ENCODE measurements around the gene RNPC3.

RNPC3 gene

GRCh38 chr1:103497404-103497803 is 28.1 kb upstream of the RNPC3 start:
- TF ChIP-seq SP1 (IDR thresholded peaks at IDR 0.05) (no peak), TARDBP (IDR thresholded peaks at IDR 0.05) (no peak), FOXK2 (IDR thresholded peaks at IDR 0.05) (no peak), FOXA1 (IDR thresholded peaks at IDR 0.05) (no peak), NFRKB (IDR thresholded peaks at IDR 0.05) (no peak), LEF1 (IDR thresholded peaks at IDR 0.05; ENCODE audit: borderline replicate concordance) (no peak), FOXM1 (IDR thresholded peaks at IDR 0.05; ENCODE audit: borderline replicate concordance) (no peak), ELF4 (IDR thresholded peaks at IDR 0.05) (no peak), L3MBTL2 (conservative IDR thresholded peaks at IDR 0.05) (no peak), CTBP1 (IDR thresholded peaks at IDR 0.05; ENCODE audit: borderline replicate concordance) (no peak), ARNT (IDR thresholded peaks at IDR 0.05) (no peak), ZNF384 (IDR thresholded peaks at IDR 0.05) (no peak)
- DNase-seq (ENCODE audit: extremely low spot score): no peak
- POLR2A ChIA-PET: no interaction called here
- CTCF ChIA-PET: no interaction called here

- TF ChIP-seq TARDBP (IDR thresholded peaks at IDR 0.05): no peak
- TF ChIP-seq FOXM1 (IDR thresholded peaks at IDR 0.05; ENCODE audit: borderline replicate concordance): no peak
- no peak for TF ChIP-seq L3MBTL2 (conservative IDR thresholded peaks at IDR 0.05)
- TF ChIP-seq FOXK2 (IDR thresholded peaks at IDR 0.05): no peak
- TF ChIP-seq FOXA1 (IDR thresholded peaks at IDR 0.05): no peak
- TF ChIP-seq ARNT (IDR thresholded peaks at IDR 0.05): no peak
- TF ChIP-seq CTBP1 (IDR thresholded peaks at IDR 0.05; ENCODE audit: borderline replicate concordance): no peak
- TF ChIP-seq ELF4 (IDR thresholded peaks at IDR 0.05): no peak
- no peak for DNase-seq (ENCODE audit: extremely low spot score)
- ChIA-PET CTCF (no interaction called here), POLR2A (no interaction called here)
Observed at GRCh38 chr1:103509250-103509649, 16.2 kb upstream of the RNPC3 start.

GRCh38 chr1:103513711-103514110 is 11.8 kb upstream of the RNPC3 start:
- DNase-seq (ENCODE audit: extremely low spot score): no peak
- POLR2A ChIA-PET: no interaction called here
- CTCF ChIA-PET: interaction anchor here (1.7 kb wide), 1 partner anchor 12 kb away, joined by 4 read pairs; the partner anchor contains the start of gene RNPC3
- TF ChIP-seq ELF4 (IDR thresholded peaks at IDR 0.05): no peak
- no peak for TF ChIP-seq SP1 (IDR thresholded peaks at IDR 0.05)
- TF ChIP-seq L3MBTL2 (conservative IDR thresholded peaks at IDR 0.05): no peak
- no peak for TF ChIP-seq FOXM1 (IDR thresholded peaks at IDR 0.05; ENCODE audit: borderline replicate concordance)
- no peak for TF ChIP-seq TARDBP (IDR thresholded peaks at IDR 0.05)

DNA sequence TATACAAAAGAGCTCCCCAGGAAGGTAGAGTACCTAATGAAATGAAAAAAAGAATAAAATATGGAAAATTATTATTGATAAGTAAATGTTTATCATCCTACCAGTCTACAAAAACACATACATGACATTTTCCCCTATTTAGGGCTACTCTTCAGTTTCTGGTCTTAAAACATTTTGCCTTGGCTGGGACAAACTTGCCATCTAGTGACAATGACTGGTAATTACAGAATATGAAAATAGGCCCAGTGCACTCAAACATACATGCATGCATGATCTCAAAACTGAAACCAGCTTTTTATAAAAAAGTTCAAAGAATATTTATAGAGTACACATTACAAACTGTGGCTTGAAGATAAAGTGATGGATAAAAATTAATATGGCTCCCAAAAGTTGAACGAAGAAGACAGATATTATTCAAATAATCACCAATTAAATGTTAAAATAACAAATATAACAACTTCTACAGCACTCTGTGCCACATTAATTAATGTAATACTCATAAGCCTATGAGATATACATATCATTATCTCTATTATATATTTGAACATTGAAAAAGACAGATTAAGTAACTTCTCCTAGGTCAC is 10.5 kb upstream of the RNPC3 start:
- TF ChIP-seq HDGF (IDR thresholded peaks at IDR 0.05; ENCODE audit: borderline replicate concordance) (no peak), BHLHE40 (IDR thresholded peaks at IDR 0.05; ENCODE audit: borderline replicate concordance) (no peak), L3MBTL2 (conservative IDR thresholded peaks at IDR 0.05) (no peak), ARNT (IDR thresholded peaks at IDR 0.05) (no peak), ELF4 (IDR thresholded peaks at IDR 0.05) (no peak), FOXK2 (IDR thresholded peaks at IDR 0.05) (no peak), CTBP1 (IDR thresholded peaks at IDR 0.05; ENCODE audit: borderline replicate concordance) (no peak), FOXM1 (IDR thresholded peaks at IDR 0.05; ENCODE audit: borderline replicate concordance) (no peak), NFRKB (IDR thresholded peaks at IDR 0.05) (no peak)
- POLR2A ChIA-PET: interaction anchor here (1.5 kb wide), 1 partner anchor 10 kb away, joined by 4 read pairs; the partner anchor contains the start of gene RNPC3
- CTCF ChIA-PET: interaction anchor here (0.6 to 1.7 kb wide), 6 partner anchors 9 to 1995 kb away, joined by 3 to 5 read pairs (median 4); partner anchors contain the start of gene RNPC3
- DNase-seq (ENCODE audit: extremely low spot score): peak; percentile 35

- TF ChIP-seq ZNF384 (IDR thresholded peaks at IDR 0.05) (no peak), BHLHE40 (IDR thresholded peaks at IDR 0.05; ENCODE audit: borderline replicate concordance) (no peak), CTBP1 (IDR thresholded peaks at IDR 0.05; ENCODE audit: borderline replicate concordance) (no peak), NFRKB (IDR thresholded peaks at IDR 0.05) (no peak), L3MBTL2 (conservative IDR thresholded peaks at IDR 0.05) (no peak), FOXA1 (IDR thresholded peaks at IDR 0.05) (no peak), LEF1 (IDR thresholded peaks at IDR 0.05; ENCODE audit: borderline replicate concordance) (no peak), FOXK2 (IDR thresholded peaks at IDR 0.05) (no peak), FOXM1 (IDR thresholded peaks at IDR 0.05; ENCODE audit: borderline replicate concordance) (no peak), ELF4 (IDR thresholded peaks at IDR 0.05) (no peak), SP1 (IDR thresholded peaks at IDR 0.05) (no peak), SUZ12 (IDR thresholded peaks at IDR 0.05) (no peak), PKNOX1 (IDR thresholded peaks at IDR 0.05) (no peak)
- no peak for DNase-seq (ENCODE audit: extremely low spot score)
- CTCF ChIA-PET: no interaction called here
Observed at GRCh38 chr1:103516283-103516682, 9.2 kb upstream of the RNPC3 start.

DNA sequence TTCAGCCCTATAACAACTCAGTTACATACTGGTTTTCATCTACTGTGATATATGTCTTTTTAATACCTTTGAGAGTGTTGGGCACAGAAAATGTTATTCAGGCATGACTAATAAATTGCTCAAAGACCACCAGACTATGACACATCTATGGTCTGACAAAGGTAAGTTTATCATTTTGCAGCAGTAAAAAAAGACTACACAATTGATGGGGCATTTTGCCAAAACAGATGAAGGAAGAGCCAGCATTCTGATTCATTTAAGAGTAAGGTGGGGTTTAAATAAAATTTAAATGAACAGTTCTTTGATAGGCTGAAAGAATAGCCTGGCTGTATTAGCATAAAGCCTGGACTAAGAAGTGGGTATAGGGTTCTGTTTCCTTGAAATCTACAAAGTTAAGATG is 8.8 kb upstream of the RNPC3 start:
- no peak for DNase-seq (ENCODE audit: extremely low spot score)
- POLR2A ChIA-PET: interaction anchor here (1.0 kb wide), 1 partner anchor 9 kb away, joined by 3 read pairs; the partner anchor contains the start of gene RNPC3
- CTCF ChIA-PET: no interaction called here
- TF ChIP-seq ELF4 (IDR thresholded peaks at IDR 0.05): no peak
- no peak for TF ChIP-seq L3MBTL2 (conservative IDR thresholded peaks at IDR 0.05)
- no peak for TF ChIP-seq FOXA1 (IDR thresholded peaks at IDR 0.05)
- TF ChIP-seq ZNF384 (IDR thresholded peaks at IDR 0.05): no peak
- no peak for TF ChIP-seq PKNOX1 (IDR thresholded peaks at IDR 0.05)
- TF ChIP-seq SP1 (IDR thresholded peaks at IDR 0.05): no peak
- no peak for TF ChIP-seq TARDBP (IDR thresholded peaks at IDR 0.05)
- TF ChIP-seq FOXK2 (IDR thresholded peaks at IDR 0.05): no peak
- TF ChIP-seq HDGF (IDR thresholded peaks at IDR 0.05; ENCODE audit: borderline replicate concordance): no peak
- TF ChIP-seq LEF1 (IDR thresholded peaks at IDR 0.05; ENCODE audit: borderline replicate concordance): no peak
- TF ChIP-seq FOXM1 (IDR thresholded peaks at IDR 0.05; ENCODE audit: borderline replicate concordance): no peak
- no peak for TF ChIP-seq SUZ12 (IDR thresholded peaks at IDR 0.05)
- TF ChIP-seq NFRKB (IDR thresholded peaks at IDR 0.05): no peak

More at GRCh38 chr1:103516283-103516682, 9.2 kb upstream of the RNPC3 start:
- POLR2A ChIA-PET: no interaction called here
